Natural killer cell (primary cell): ENCODE results near the gene MTMR12. TPM values are rescaled to one million over a fixed set of nuclear protein-coding genes. Genes with fewer than 3 reads are reported as not detected.
"Not testable (repeated sequence)": the region's sequence is repeated elsewhere in the genome, so short reads cannot be mapped to it uniquely, and the experiment has no call there.

Experiments used
- ATAC-seq, 3 donors: fragments of 150-1000 bp in 2 of 3; fragments of 200-7000 bp in 1 of 3; cut with Tn5 transposase; 1 replicate in 1 of 3; 2 replicates in 2 of 3; pipeline ENCODE4 v1.10.0; 2021; ENCODE audit warnings: mild to moderate bottlenecking in 2 of 3, moderate library complexity in 2 of 3
- DNase-seq, 2 donors: peaks; one replicate each; pipeline versions ENCODE4 v3.0.0 to v3.0.0-alpha.2; 2013 to 2021; ENCODE audit warnings: mixed read lengths in 1 of 2
- H3K27ac ChIP-seq: one replicate; pipeline ENCODE4 v1.5.1; 2013; ENCODE audit warnings: mild to moderate bottlenecking, low read length
- H3K27me3 ChIP-seq: one replicate; pipeline ENCODE4 v1.6.1; 2013; ENCODE audit warnings: low read length; ENCODE audit not compliant: control insufficient read depth, insufficient read depth
- H3K36me3 ChIP-seq: one replicate; pipeline ENCODE4 v1.6.1; 2013; ENCODE audit warnings: low read length; ENCODE audit not compliant: control insufficient read depth, insufficient read depth
- H3K4me1 ChIP-seq: one replicate; pipeline ENCODE4 v1.6.1; 2013; ENCODE audit warnings: low read length; ENCODE audit not compliant: control insufficient read depth, insufficient read depth
- H3K4me3 ChIP-seq: one replicate; pipeline ENCODE4 v1.5.1; 2013; ENCODE audit warnings: low read length
- H3K9me3 ChIP-seq: one replicate; pipeline ENCODE4 v1.6.1; 2013; ENCODE audit warnings: low read length; ENCODE audit not compliant: control insufficient read depth, insufficient read depth
- H3K27ac Mint-ChIP-seq, 2 donors: one replicate each; pipeline ENCODE4 v1.8.0; 2022; ENCODE audit warnings: mild to moderate bottlenecking in 2 of 2, mixed read lengths in 2 of 2, moderate library complexity in 1 of 2
- H3K27me3 Mint-ChIP-seq, 2 donors: one replicate each; pipeline ENCODE4 v1.8.0; 2022; ENCODE audit warnings: low read depth in 2 of 2, mixed read lengths in 2 of 2
- H3K36me3 Mint-ChIP-seq: one replicate; pipeline ENCODE4 v1.8.0; 2022; ENCODE audit warnings: mixed read lengths
- H3K4me1 Mint-ChIP-seq, 2 donors: one replicate each; pipeline ENCODE4 v1.8.0; 2022; ENCODE audit warnings: mixed read lengths in 2 of 2
- H3K4me3 Mint-ChIP-seq: one replicate; pipeline ENCODE4 v1.8.0; 2022; ENCODE audit warnings: mild to moderate bottlenecking, moderate library complexity, mixed read lengths
- H3K9me3 Mint-ChIP-seq, 2 donors: one replicate each; pipeline ENCODE4 v1.8.0; 2022; ENCODE audit warnings: mixed read lengths in 2 of 2
- CTCF ChIP-seq: fragments of 200-600 bp; IDR thresholded peaks from one replicate; pipeline ENCODE4 v1.8.0; 2022; ENCODE audit warnings: antibody characterized with exemption
- whole genome bisulfite sequencing: methylation state at CpG from one replicate; pipeline ENCODE4 v1.1.7; 2013; ENCODE audit warnings: missing lambda C conversion rate; ENCODE audit not compliant: insufficient coverage; 5-methylcytosine and 5-hydroxymethylcytosine counted together
- intact Hi-C: fragments of 100-400 bp; cut with micrococcal nuclease; formaldehyde crosslinking; loops from one replicate; pipeline ENCODE4 v1.14.2; 2022
- total RNA-seq, 4 donors: library from RNA; stranded (reverse); fragments of 120-200 nt in 1 of 4; gene quantifications; one replicate each; pipeline versions ENCODE4 v1.2.3 to v1.2.4, GENCODE V29; 2013 to 2022

The MTMR12 gene
- total RNA-seq, 3 donors from 2014 or later (not counting 1 experiment from before 2014, with no cell fraction given) = 36.9 to 47.7 (median 39.8) TPM

DNA sequence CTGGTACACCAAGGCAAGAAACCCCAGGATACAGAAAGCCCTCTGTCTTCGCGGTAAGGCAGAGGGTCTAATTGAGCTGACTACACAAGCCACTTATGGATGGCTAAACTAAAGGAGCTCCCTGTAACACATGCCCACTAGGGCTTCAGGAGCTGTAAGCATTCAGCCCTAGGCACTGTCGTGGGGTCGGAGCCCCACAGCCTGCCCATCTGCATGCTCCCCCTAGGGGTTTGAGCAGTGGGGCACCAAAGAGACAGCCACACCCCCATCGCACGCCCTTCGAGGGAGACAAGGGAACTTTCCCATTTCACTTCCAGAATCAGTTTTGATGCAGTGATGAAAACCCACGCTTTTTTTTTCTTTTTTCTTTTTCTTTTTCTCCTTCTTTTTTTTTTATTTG is 11.0 kb upstream of the MTMR12 start:
- Histone ChIP-seq H3K4me1 (no peaks in the 10 kb centered on the region), H3K4me3 (no peak overlapping the region), H3K27ac (no peak overlapping the region), H3K36me3 (no peaks in the 10 kb centered on the region), H3K27me3 (no peaks in the 10 kb centered on the region), H3K9me3 (peaks cover 22% of the 10 kb centered on the region)
- peaks cover 7% of the 10 kb centered on the region for H3K36me3 Mint-ChIP-seq
- DNase-seq = no peak
- H3K9me3 Mint-ChIP-seq = peaks cover 4 to 5% of the 10 kb centered on the region in 2 donors
- H3K27me3 Mint-ChIP-seq = no peaks in the 10 kb centered on the region
- 85% methylated on average over 7 of the region's 8 CpGs for WGBS
- H3K27ac Mint-ChIP-seq = no peak overlapping the region
- intact Hi-C loops = no loop called here
- H3K4me1 Mint-ChIP-seq = no peaks in the 10 kb centered on the region
- no peak overlapping the region for H3K4me3 Mint-ChIP-seq
- ATAC-seq = no peak
- no peak for TF ChIP-seq CTCF

DNA sequence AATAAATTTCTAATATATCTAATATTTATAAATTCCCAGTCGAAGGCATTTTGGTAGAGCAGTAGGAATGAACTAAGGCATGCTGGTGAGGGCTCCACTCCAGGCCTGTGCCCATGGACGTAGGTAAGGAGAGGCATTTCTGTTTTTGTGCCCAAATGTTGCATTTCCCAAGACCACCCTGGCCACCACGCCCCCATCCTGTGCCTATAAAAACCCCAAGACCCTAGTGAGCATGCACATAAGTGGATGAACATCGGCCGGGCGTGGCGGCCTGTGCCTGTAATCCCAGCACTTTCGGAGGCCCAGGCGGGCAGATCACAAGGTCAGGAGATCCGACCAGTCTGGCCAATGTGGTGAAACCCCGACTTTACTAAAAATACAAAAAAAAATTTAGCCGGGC is 10.1 kb upstream of the MTMR12 start:
- no peak for ATAC-seq
- DNase-seq = no peak
- Mint-ChIP-seq H3K4me3 (no peak overlapping the region), H3K27me3 (no peaks in the 10 kb centered on the region), H3K4me1 (no peaks in the 10 kb centered on the region), H3K9me3 (peaks cover 4 to 5% of the 10 kb centered on the region in 2 donors), H3K27ac (no peak overlapping the region), H3K36me3 (peaks cover 7% of the 10 kb centered on the region)
- H3K4me1 ChIP-seq = no peaks in the 10 kb centered on the region
- no peaks in the 10 kb centered on the region for H3K27me3 ChIP-seq
- intact Hi-C loops = no loop called here
- no peak overlapping the region for H3K27ac ChIP-seq
- 95% methylated on average over 12 of the region's 12 CpGs for WGBS
- H3K36me3 ChIP-seq = no peaks in the 10 kb centered on the region
- H3K4me3 ChIP-seq = no peak overlapping the region
- peaks cover 22% of the 10 kb centered on the region for H3K9me3 ChIP-seq
- TF ChIP-seq CTCF = no peak

DNA sequence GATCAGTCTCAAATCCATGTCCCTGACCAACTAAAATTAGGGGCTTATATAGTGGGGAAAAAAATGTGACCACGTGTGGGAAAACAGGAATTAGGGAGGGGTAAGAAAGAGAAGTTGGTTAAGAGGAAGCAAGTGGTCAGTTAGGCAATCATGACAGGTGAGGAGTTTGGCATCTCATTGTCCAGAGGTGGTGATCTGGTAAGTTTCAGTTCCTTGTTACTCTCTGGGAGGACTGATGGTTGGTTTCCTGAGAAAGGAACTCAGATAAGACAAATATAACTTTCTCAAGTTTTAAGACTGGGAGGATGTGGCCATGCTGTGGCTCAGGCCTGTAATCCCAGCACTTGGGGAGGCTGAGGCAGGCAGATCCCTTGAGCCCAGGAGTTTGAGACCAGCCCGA is 9.0 kb upstream of the MTMR12 start:
- ATAC-seq, H3K27me3 Mint-ChIP-seq, H3K27ac ChIP-seq, H3K27ac Mint-ChIP-seq, H3K4me3 Mint-ChIP-seq, H3K4me3 ChIP-seq, H3K4me1 Mint-ChIP-seq, H3K36me3 Mint-ChIP-seq, DNase-seq, intact Hi-C loops, H3K9me3 Mint-ChIP-seq, H3K4me1 ChIP-seq, H3K27me3 ChIP-seq, H3K36me3 ChIP-seq: not testable (repeated sequence)
- 88% methylated on average over 2 of the region's 2 CpGs for WGBS
- H3K9me3 ChIP-seq = peaks cover 22% of the 10 kb centered on the region

DNA sequence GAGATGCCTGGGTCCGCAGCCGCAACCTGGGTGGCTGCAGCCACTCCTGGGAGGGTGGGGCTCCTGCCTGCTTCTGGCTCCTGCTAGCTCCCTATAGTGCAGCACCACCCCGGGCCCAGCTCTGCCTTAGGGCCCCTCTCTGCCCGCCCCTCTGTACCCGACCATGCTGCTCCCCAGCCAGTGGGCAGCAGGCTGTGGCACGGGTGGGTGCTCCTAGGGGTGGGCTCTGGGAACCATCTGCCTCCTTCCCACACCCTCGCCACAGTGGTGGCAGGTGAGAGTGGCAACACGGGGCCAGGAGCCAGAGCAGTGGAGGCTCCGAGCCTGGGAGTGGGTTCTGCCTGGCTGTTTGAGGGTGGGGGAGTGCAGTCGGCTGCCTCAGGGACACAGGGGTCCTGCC is 7.8 kb upstream of the MTMR12 start:
- Histone ChIP-seq H3K4me3 (no peak overlapping the region), H3K9me3 (peaks cover 22% of the 10 kb centered on the region), H3K36me3 (no peaks in the 10 kb centered on the region), H3K27ac (no peak overlapping the region), H3K27me3 (no peaks in the 10 kb centered on the region), H3K4me1 (no peaks in the 10 kb centered on the region)
- no peak for TF ChIP-seq CTCF
- DNase-seq = no peak
- Mint-ChIP-seq H3K9me3 (peaks cover 4 to 5% of the 10 kb centered on the region in 2 donors), H3K4me3 (no peak overlapping the region), H3K27me3 (no peaks in the 10 kb centered on the region), H3K4me1 (no peaks in the 10 kb centered on the region), H3K36me3 (peaks cover 7% of the 10 kb centered on the region), H3K27ac (no peak overlapping the region)
- no peak for ATAC-seq
- intact Hi-C loops = no loop called here
- 93% methylated on average over 10 of the region's 10 CpGs for WGBS
